ENCODE measurements around the gene SCRT2. TPM values are rescaled to one million over a fixed set of nuclear protein-coding genes. Genes with fewer than 3 reads are reported as not detected.

Gene SCRT2
- total and polyA plus RNA-seq, 9 of the 15 experiments (the other 6 are each of a cell fraction or from before 2014, with no cell fraction given), result 0.04 to 0.75 (median 0.13) TPM; not detected in 2

DNA sequence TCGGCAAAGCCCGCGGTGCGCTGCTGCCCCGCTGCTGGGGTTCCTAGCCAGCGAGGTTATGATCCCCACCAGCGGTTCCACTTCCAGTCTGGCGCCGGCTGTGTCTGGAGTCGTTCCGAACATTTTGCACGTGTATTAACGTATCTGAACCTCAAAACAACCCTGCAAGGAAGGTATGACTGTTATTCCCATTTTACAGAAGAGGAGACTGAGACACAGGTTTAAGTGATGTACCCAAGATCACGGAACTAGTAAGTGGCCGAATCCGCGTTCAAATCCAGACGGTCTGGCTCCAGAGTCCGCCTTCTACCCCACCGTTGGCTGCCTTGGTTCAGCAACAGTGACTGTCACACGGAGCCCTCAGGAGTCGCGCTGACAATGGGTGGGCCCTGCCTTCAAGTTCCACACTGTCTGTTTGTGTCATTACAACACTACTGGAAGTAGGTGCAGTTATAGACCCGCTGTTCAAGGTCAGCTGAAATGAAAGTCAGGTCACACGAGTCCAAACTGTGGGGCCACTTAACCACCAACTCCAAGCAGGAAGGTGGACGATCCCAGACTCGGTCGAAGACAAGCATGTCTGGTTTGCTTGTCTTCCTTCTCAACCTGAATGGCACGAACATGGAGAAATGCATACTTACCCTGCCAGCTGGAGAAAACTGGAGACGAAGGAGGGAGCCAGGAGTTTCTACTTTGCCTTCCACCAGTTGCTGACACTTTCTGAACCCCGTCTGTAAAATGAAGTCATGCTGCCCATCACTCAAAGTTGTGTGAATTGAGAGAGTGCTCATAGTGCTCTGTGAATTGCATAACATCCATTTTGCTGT lies 21.8 kb downstream of the SCRT2 start (continued):
- TF ChIP-seq NR4A1 (CRISPR knock-in tag; IDR thresholded peaks at IDR 0.05) (no peak), NR4A1 (tag; IDR thresholded peaks at IDR 0.05) (0 out of 2 replicates have a peak, but pooled peaks have one; percentile 50), TBP (optimal IDR thresholded peaks at IDR 0.05; ENCODE audit: low read depth, low read length) (peak; percentile 11), NFE2 (IDR thresholded peaks at IDR 0.05; ENCODE audit: low read depth) (no peak), FOXM1 (IDR thresholded peaks at IDR 0.05; ENCODE audit: low read depth) (0 out of 2 replicates have a peak, but pooled peaks have one; percentile 31), FOXM1 (CRISPR knock-in tag; IDR thresholded peaks at IDR 0.05; ENCODE audit: low read depth) (no peak), PHF20 (IDR thresholded peaks at IDR 0.05; ENCODE audit: partially characterized antibody) (peak; percentile 59), NBN (IDR thresholded peaks at IDR 0.05; ENCODE audit: low read depth) (peak; percentile 38; the same call in 1 of the 2 replicates), NFATC3 (IDR thresholded peaks at IDR 0.05) (no peak), ELF4 (CRISPR knock-in tag; IDR thresholded peaks at IDR 0.05) (no peak), YY1 (IDR thresholded peaks at IDR 0.05; ENCODE audit: borderline replicate concordance in 1 of 3, control insufficient read depth in 1 of 3, extremely low read depth in 1 of 3, insufficient read depth in 3 of 3, insufficient read length in 1 of 3, insufficient replicate concordance in 2 of 3, low read depth in 1 of 3, low read length in 2 of 3) (no peak), PML (IDR thresholded peaks at IDR 0.05; ENCODE audit: low read length) (no peak)
- TF ChIP-seq, protein P1, sequence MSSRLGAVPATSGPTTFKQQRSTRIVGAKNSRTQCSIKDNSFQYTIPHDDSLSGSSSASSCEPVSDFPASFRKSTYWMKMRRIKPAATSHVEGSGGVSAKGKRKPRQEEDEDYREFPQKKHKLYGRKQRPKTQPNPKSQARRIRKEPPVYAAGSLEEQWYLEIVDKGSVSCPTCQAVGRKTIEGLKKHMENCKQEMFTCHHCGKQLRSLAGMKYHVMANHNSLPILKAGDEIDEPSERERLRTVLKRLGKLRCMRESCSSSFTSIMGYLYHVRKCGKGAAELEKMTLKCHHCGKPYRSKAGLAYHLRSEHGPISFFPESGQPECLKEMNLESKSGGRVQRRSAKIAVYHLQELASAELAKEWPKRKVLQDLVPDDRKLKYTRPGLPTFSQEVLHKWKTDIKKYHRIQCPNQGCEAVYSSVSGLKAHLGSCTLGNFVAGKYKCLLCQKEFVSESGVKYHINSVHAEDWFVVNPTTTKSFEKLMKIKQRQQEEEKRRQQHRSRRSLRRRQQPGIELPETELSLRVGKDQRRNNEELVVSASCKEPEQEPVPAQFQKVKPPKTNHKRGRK (tag; IDR thresholded peaks at IDR 0.05), result no peak
- TF ChIP-seq, protein P2, sequence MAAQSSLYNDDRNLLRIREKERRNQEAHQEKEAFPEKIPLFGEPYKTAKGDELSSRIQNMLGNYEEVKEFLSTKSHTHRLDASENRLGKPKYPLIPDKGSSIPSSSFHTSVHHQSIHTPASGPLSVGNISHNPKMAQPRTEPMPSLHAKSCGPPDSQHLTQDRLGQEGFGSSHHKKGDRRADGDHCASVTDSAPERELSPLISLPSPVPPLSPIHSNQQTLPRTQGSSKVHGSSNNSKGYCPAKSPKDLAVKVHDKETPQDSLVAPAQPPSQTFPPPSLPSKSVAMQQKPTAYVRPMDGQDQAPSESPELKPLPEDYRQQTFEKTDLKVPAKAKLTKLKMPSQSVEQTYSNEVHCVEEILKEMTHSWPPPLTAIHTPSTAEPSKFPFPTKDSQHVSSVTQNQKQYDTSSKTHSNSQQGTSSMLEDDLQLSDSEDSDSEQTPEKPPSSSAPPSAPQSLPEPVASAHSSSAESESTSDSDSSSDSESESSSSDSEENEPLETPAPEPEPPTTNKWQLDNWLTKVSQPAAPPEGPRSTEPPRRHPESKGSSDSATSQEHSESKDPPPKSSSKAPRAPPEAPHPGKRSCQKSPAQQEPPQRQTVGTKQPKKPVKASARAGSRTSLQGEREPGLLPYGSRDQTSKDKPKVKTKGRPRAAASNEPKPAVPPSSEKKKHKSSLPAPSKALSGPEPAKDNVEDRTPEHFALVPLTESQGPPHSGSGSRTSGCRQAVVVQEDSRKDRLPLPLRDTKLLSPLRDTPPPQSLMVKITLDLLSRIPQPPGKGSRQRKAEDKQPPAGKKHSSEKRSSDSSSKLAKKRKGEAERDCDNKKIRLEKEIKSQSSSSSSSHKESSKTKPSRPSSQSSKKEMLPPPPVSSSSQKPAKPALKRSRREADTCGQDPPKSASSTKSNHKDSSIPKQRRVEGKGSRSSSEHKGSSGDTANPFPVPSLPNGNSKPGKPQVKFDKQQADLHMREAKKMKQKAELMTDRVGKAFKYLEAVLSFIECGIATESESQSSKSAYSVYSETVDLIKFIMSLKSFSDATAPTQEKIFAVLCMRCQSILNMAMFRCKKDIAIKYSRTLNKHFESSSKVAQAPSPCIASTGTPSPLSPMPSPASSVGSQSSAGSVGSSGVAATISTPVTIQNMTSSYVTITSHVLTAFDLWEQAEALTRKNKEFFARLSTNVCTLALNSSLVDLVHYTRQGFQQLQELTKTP (IDR thresholded peaks at IDR 0.05; ENCODE audit: low read depth in 1 of 2, partially characterized antibody in 2 of 2), result peak; percentile 46 to 60
- TF ChIP-seq, protein P3, sequence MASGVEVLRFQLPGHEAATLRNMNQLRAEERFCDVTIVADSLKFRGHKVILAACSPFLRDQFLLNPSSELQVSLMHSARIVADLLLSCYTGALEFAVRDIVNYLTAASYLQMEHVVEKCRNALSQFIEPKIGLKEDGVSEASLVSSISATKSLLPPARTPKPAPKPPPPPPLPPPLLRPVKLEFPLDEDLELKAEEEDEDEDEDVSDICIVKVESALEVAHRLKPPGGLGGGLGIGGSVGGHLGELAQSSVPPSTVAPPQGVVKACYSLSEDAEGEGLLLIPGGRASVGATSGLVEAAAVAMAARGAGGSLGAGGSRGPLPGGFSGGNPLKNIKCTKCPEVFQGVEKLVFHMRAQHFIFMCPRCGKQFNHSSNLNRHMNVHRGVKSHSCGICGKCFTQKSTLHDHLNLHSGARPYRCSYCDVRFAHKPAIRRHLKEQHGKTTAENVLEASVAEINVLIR (CRISPR knock-in tag; IDR thresholded peaks at IDR 0.05), result no peak
- TF ChIP-seq, protein P4, sequence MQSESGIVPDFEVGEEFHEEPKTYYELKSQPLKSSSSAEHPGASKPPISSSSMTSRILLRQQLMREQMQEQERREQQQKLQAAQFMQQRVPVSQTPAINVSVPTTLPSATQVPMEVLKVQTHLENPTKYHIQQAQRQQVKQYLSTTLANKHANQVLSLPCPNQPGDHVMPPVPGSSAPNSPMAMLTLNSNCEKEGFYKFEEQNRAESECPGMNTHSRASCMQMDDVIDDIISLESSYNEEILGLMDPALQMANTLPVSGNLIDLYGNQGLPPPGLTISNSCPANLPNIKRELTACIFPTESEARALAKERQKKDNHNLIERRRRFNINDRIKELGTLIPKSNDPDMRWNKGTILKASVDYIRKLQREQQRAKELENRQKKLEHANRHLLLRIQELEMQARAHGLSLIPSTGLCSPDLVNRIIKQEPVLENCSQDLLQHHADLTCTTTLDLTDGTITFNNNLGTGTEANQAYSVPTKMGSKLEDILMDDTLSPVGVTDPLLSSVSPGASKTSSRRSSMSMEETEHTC (IDR thresholded peaks at IDR 0.05), result no peak

All from K562 (cell line).